ENCODE data around the gene ABCF3. TPM values are rescaled to one million over a fixed set of nuclear protein-coding genes. Genes with fewer than 3 reads are reported as not detected.

ABCF3 gene
- total and polyA plus RNA-seq, 2 of the 13 experiments (the other 11 are each of a cell fraction or from before 2014, with no cell fraction given) = 38.8 to 46.5 TPM

DNA sequence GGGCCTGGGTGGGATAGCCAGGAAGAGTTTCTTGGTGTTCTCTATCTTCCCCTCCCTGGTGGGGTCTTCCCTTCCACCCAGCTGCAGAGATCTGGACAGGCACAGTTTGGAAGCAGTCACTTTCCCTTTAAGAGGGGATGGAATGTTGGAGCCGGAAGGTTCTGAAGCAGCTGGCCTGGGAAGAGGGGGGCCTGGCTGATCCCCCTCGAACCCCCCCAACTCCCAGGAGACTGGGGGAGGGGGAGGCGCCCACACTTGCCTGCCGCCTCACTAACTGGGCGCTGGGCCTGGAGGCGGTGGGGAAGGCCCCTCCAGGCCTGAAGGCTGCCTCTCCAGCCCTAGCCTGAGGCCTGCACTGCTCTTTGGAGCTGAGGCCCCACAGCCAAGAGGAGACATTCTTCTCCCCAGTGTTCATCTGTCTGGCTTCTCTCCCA lies 29.5 kb upstream of the ABCF3 start (continued):
- peak; percentile 47; the same call in 1 of the 2 replicates for TF ChIP-seq ZGPAT (CRISPR knock-in tag; IDR thresholded peaks at IDR 0.05)
- TF ChIP-seq GFI1 (CRISPR knock-in tag; IDR thresholded peaks at IDR 0.05; ENCODE audit: borderline replicate concordance) = no peak
- TF ChIP-seq MEIS2 (CRISPR knock-in tag; IDR thresholded peaks at IDR 0.05) = no peak
- no peak for TF ChIP-seq ZNF354B (CRISPR knock-in tag; IDR thresholded peaks at IDR 0.05)
- no peak for TF ChIP-seq NCOA2 (CRISPR knock-in tag; IDR thresholded peaks at IDR 0.05)
- TF ChIP-seq RARG (CRISPR knock-in tag; IDR thresholded peaks at IDR 0.05; ENCODE audit: low read depth) = no peak
- no peak for TF ChIP-seq ZNF713 (CRISPR knock-in tag; IDR thresholded peaks at IDR 0.05)
- TF ChIP-seq LRRFIP1 (CRISPR knock-in tag; conservative IDR thresholded peaks at IDR 0.05) = no peak
- no peak for TF ChIP-seq MAF1 (CRISPR knock-in tag; IDR thresholded peaks at IDR 0.05; ENCODE audit: borderline replicate concordance)
- no peak for TF ChIP-seq IKZF4 (CRISPR knock-in tag; IDR thresholded peaks at IDR 0.05; ENCODE audit: borderline replicate concordance, low read depth, not compliant biosample characterization)
- TF ChIP-seq ZNF646 (CRISPR knock-in tag; IDR thresholded peaks at IDR 0.05) = no peak
- no peak for TF ChIP-seq DR1 (CRISPR knock-in tag; IDR thresholded peaks at IDR 0.05)
- no peak for TF ChIP-seq ARNT2 (CRISPR knock-in tag; IDR thresholded peaks at IDR 0.05; ENCODE audit: low read depth)
- no peak for TF ChIP-seq TCF7L2 (IDR thresholded peaks at IDR 0.05; ENCODE audit: low read depth, low read length)
- no peak for TF ChIP-seq ZNF205 (CRISPR knock-in tag; IDR thresholded peaks at IDR 0.05)
- TF ChIP-seq, protein P1, sequence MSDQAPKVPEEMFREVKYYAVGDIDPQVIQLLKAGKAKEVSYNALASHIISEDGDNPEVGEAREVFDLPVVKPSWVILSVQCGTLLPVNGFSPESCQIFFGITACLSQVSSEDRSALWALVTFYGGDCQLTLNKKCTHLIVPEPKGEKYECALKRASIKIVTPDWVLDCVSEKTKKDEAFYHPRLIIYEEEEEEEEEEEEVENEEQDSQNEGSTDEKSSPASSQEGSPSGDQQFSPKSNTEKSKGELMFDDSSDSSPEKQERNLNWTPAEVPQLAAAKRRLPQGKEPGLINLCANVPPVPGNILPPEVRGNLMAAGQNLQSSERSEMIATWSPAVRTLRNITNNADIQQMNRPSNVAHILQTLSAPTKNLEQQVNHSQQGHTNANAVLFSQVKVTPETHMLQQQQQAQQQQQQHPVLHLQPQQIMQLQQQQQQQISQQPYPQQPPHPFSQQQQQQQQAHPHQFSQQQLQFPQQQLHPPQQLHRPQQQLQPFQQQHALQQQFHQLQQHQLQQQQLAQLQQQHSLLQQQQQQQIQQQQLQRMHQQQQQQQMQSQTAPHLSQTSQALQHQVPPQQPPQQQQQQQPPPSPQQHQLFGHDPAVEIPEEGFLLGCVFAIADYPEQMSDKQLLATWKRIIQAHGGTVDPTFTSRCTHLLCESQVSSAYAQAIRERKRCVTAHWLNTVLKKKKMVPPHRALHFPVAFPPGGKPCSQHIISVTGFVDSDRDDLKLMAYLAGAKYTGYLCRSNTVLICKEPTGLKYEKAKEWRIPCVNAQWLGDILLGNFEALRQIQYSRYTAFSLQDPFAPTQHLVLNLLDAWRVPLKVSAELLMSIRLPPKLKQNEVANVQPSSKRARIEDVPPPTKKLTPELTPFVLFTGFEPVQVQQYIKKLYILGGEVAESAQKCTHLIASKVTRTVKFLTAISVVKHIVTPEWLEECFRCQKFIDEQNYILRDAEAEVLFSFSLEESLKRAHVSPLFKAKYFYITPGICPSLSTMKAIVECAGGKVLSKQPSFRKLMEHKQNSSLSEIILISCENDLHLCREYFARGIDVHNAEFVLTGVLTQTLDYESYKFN (CRISPR knock-in tag; conservative IDR thresholded peaks at IDR 0.05) = no peak

All from HepG2 (cell line).